Prostate gland (tissue), 2 donors: Measurements from ENCODE around the gene ALK. TPM values are rescaled to one million over a fixed set of nuclear protein-coding genes. Genes with fewer than 3 reads are reported as not detected.

Experiments
- DNase-seq: peaks from one replicate; pipeline ENCODE4 v3.0.0-alpha.2; 2019; ENCODE audit warnings: low spot score
- H3K27ac ChIP-seq, 2 donors: fragments of 200-600 bp; sonication (generic); 2 replicates each; pipeline ENCODE4 v1.5.1; 2017 to 2019
- H3K27me3 ChIP-seq: fragments of 200-600 bp; sonication (generic); replicated peaks from 2 replicates; pipeline ENCODE4 v1.5.1; 2019; ENCODE audit not compliant: insufficient read depth
- H3K36me3 ChIP-seq, 2 donors: fragments of 200-600 bp; sonication (generic); 1 replicate in 1 of 2; 2 replicates in 1 of 2; pipeline versions ENCODE4 v1.5.1 to v1.8.1; 2017 to 2019
- H3K4me1 ChIP-seq: fragments of 200-600 bp; sonication (generic); replicated peaks from 2 replicates; pipeline ENCODE4 v1.5.1; 2019
- H3K4me3 ChIP-seq, 2 donors: fragments of 200-600 bp; sonication (generic); 2 replicates each; pipeline ENCODE4 v1.5.1; 2017 to 2019
- H3K9me3 ChIP-seq: fragments of 200-600 bp; sonication (generic); 2 replicates; pipeline ENCODE4 v1.5.1; 2017
- CTCF ChIP-seq, 4 experiments: fragments of 200-600 bp in 2 of 4; fragments of 450-650 bp in 2 of 4; sonication (generic) in 2 of 4; IDR thresholded peaks; 1 replicate in 3 of 4; 2 replicates in 1 of 4; pipeline ENCODE4 v1.5.1; 2016 to 2019; ENCODE audit warnings: antibody characterized with exemption in 4 of 4, mild to moderate bottlenecking in 2 of 4, moderate library complexity in 2 of 4
- POLR2A ChIP-seq: fragments of 450-650 bp; IDR thresholded peaks from one replicate; pipeline ENCODE4 v1.6.1; 2016; ENCODE audit warnings: antibody characterized with exemption, mild to moderate bottlenecking
- POLR2AphosphoS5 ChIP-seq: sonication (generic); formaldehyde crosslinking; IDR thresholded peaks from one replicate; pipeline ENCODE4 v1.6.1; 2017; ENCODE audit warnings: antibody characterized with exemption
- WGBS: methylation state at CpG from one replicate; pipeline ENCODE4 v1.1.5; 2018; 5-methylcytosine and 5-hydroxymethylcytosine counted together
- intact Hi-C: fragments of 100-400 bp; cut with DNase I; formaldehyde crosslinking; loops from one replicate; pipeline ENCODE4 v1.14.2; 2022
- total RNA-seq, 2 donors: library from RNA; depleted of rRNA; stranded (reverse); fragments of >200 nt; gene quantifications; one replicate each; pipeline ENCODE4 v1.1.0, GENCODE V29; 2016

Gene ALK
- total RNA-seq, 2 donors from 2014 or later = 0.14 to 1.2 TPM

- Histone ChIP-seq H3K27ac (no peak overlapping the region), H3K4me1 (no peaks in the 10 kb centered on the region), H3K4me3 (no peak overlapping the region), H3K9me3 (no peaks in the 10 kb centered on the region), H3K36me3 (no peaks in the 10 kb centered on the region), H3K27me3 (no peaks in the 10 kb centered on the region)
- 97% methylated on average over 1 of the region's 1 CpG for WGBS
- intact Hi-C loops = no loop called here
- TF ChIP-seq POLR2A = no peak
- TF ChIP-seq POLR2AphosphoS5 = no peak
- no peak for TF ChIP-seq CTCF (IDR thresholded peaks at IDR 0.05)
- no peak for DNase-seq
Observed at GRCh38 chr2:29425866-29426265, 495.5 kb downstream of the ALK start.

GRCh38 chr2:29423061-29423666 is 498.2 kb downstream of the ALK start:
- Histone ChIP-seq H3K27me3 (no peaks in the 10 kb centered on the region), H3K27ac (no peak overlapping the region), H3K36me3 (no peaks in the 10 kb centered on the region), H3K4me3 (no peak overlapping the region), H3K4me1 (no peaks in the 10 kb centered on the region), H3K9me3 (no peaks in the 10 kb centered on the region)
- intact Hi-C loops = no loop called here
- no peak for DNase-seq
- TF ChIP-seq POLR2AphosphoS5 = no peak
- no peak for TF ChIP-seq CTCF (IDR thresholded peaks at IDR 0.05)
- TF ChIP-seq POLR2A = no peak
- 26% methylated on average over 6 of the region's 6 CpGs for WGBS

GRCh38 chr2:29420999-29421782 is 500.2 kb downstream of the ALK start:
- H3K4me3 ChIP-seq = no peak overlapping the region
- 82% methylated on average over 12 of the region's 12 CpGs for WGBS
- DNase-seq = no peak
- intact Hi-C loops = no loop called here
- no peaks in the 10 kb centered on the region for H3K4me1 ChIP-seq
- H3K27me3 ChIP-seq = no peaks in the 10 kb centered on the region
- no peak for TF ChIP-seq POLR2AphosphoS5
- no peak for TF ChIP-seq CTCF (IDR thresholded peaks at IDR 0.05)
- no peak for TF ChIP-seq POLR2A
- no peak overlapping the region for H3K27ac ChIP-seq
- H3K9me3 ChIP-seq = no peaks in the 10 kb centered on the region
- no peaks in the 10 kb centered on the region for H3K36me3 ChIP-seq

- Histone ChIP-seq H3K4me1 (no peaks in the 10 kb centered on the region), H3K27ac (no peak overlapping the region), H3K36me3 (no peaks in the 10 kb centered on the region), H3K27me3 (no peaks in the 10 kb centered on the region), H3K4me3 (no peak overlapping the region), H3K9me3 (no peaks in the 10 kb centered on the region)
- no peak for DNase-seq
- intact Hi-C loops = no loop called here
- WGBS = 54% methylated on average over 10 of the region's 10 CpGs
- TF ChIP-seq POLR2A (no peak), POLR2AphosphoS5 (no peak), CTCF (IDR thresholded peaks at IDR 0.05) (no peak)
Observed at GRCh38 chr2:29420464-29420863, 500.9 kb downstream of the ALK start.

- Histone ChIP-seq H3K27me3 (no peaks in the 10 kb centered on the region), H3K4me3 (no peak overlapping the region), H3K27ac (no peak overlapping the region), H3K36me3 (no peaks in the 10 kb centered on the region), H3K9me3 (no peaks in the 10 kb centered on the region), H3K4me1 (no peaks in the 10 kb centered on the region)
- TF ChIP-seq POLR2AphosphoS5 (no peak), CTCF (IDR thresholded peaks at IDR 0.05) (peak in 1 of 4 experiments; percentile 10), POLR2A (no peak)
- WGBS = 76% methylated on average over 6 of the region's 6 CpGs
- intact Hi-C loops = no loop called here
- DNase-seq = no peak
Observed at GRCh38 chr2:29417630-29418029, 503.8 kb downstream of the ALK start.
